ENCODE results near the gene USP17L17.
"Not testable (repeated sequence)": the region's sequence is repeated elsewhere in the genome, so short reads cannot be mapped to it uniquely, and the experiment has no call there.

USP17L17 gene

GRCh38 chr4:9262572-9262971, 18.9 kb downstream of the USP17L17 start, which contains the start of gene USP17L21:
Gene USP17L21, plus strand, starts transcription at chr4:9262872. Its CDS starts 0 bp downstream, at chr4:9262872.
- H3K9me3 ChIP-seq (ENCODE audit: low read length); H3K4me1 ChIP-seq (ENCODE audit: insufficient read depth, low read length); H3K36me3 ChIP-seq (ENCODE audit: insufficient read depth, low read length); H3K4me3 ChIP-seq (ENCODE audit: low read depth in 1 of 2, low read length in 2 of 2); H3K9ac ChIP-seq (ENCODE audit: low read length); H3K27me3 ChIP-seq (ENCODE audit: control insufficient read depth in 1 of 2, insufficient read depth in 2 of 2, low read length in 2 of 2); H3K27ac ChIP-seq (ENCODE audit: low read depth, low read length): not testable (repeated sequence)

GRCh38 chr4:9267319-9267718, 23.6 kb downstream of the USP17L17 start, which contains the start of gene USP17L22:
Gene USP17L22, plus strand, starts transcription at chr4:9267619. Its CDS starts 0 bp downstream, at chr4:9267619.
- not testable (repeated sequence) for H3K27me3 ChIP-seq (ENCODE audit: control insufficient read depth in 1 of 2, insufficient read depth in 2 of 2, low read length in 2 of 2); H3K36me3 ChIP-seq (ENCODE audit: insufficient read depth, low read length); H3K4me1 ChIP-seq (ENCODE audit: insufficient read depth, low read length); H3K27ac ChIP-seq (ENCODE audit: low read depth, low read length); H3K9me3 ChIP-seq (ENCODE audit: low read length); H3K4me3 ChIP-seq (ENCODE audit: low read depth in 1 of 2, low read length in 2 of 2); H3K9ac ChIP-seq (ENCODE audit: low read length)

DNA sequence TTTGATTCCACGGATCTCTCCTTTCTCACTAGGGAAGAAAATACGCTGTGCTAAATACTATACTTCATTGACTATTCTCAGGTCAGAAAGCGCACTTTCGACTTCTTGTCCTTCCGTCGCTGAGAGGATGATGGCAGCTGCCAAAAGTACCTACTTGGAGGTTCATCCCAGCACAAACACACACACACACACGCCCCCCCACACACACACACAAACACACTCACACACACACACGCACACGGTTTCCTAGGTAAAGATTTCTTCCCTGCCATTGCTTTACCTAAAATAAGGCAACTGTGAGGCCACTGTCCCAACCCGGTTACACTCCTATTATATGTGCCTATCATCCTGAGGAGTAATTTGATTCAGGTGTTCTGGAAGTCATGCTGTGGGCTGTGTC, 28.0 kb downstream of the USP17L17 start:
- H3K4me1 ChIP-seq (ENCODE audit: insufficient read depth, low read length); H3K9ac ChIP-seq (ENCODE audit: low read length); H3K27me3 ChIP-seq (ENCODE audit: control insufficient read depth in 1 of 2, insufficient read depth in 2 of 2, low read length in 2 of 2); H3K4me3 ChIP-seq (ENCODE audit: low read depth in 1 of 2, low read length in 2 of 2); H3K9me3 ChIP-seq (ENCODE audit: low read length); H3K36me3 ChIP-seq (ENCODE audit: insufficient read depth, low read length); H3K27ac ChIP-seq (ENCODE audit: low read depth, low read length): not testable (repeated sequence)
